Measurements from ENCODE around the gene STXBP6. TPM values are rescaled to one million over a fixed set of nuclear protein-coding genes. Genes with fewer than 3 reads are reported as not detected.

STXBP6 gene
- total and polyA plus RNA-seq, 8 donors, result 9.9 to 28.5 (median 23.2) TPM

DNA sequence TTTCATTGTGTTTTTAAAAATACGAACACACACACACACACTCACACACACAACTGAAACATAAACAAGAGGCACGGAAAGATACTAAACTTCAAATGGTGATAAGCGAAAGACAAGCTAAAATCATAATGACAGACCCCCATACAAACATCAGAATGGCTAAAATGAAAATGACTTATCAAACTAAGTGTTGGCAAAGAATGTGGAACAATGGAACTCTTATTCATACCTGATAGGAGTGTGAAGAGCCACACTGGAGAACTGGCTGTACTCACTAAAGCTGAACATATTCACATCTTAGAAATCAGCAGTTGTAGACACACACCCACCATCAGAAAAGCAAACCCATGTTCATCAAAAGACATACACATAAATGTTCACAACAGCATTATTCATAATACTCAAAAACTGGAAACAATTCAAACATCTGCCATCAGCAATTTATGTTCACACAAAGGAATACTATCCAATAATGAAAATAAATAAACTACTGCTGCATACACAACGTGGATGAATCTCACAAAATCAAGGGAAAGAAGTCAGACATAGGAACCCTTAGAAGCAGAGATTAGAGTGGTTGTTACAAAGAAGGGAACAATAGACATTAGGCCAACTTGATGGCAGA is 11.8 kb downstream of the STXBP6 start:
- no peak for ATAC-seq
- Histone ChIP-seq H3K9me3 (no peaks in the 10 kb centered on the region), H3K4me3 (no peak overlapping the region), H3K36me3 (no peaks in the 10 kb centered on the region), H3K4me1 (peaks cover 14 to 30% (median 21%) of the 10 kb centered on the region in 3 donors), H3K27ac (no peak overlapping the region), H3K27me3 (no peaks in the 10 kb centered on the region)
- TF ChIP-seq CTCF (IDR thresholded peaks at IDR 0.05), result no peak
- intact Hi-C loops (cut with DNase I), result no loop called here
- WGBS, 2 donors, result 58 to 77% methylated on average over 4 of the region's 4 CpGs
- DNase-seq, result no peak
- no peak for FAIRE-seq

DNA sequence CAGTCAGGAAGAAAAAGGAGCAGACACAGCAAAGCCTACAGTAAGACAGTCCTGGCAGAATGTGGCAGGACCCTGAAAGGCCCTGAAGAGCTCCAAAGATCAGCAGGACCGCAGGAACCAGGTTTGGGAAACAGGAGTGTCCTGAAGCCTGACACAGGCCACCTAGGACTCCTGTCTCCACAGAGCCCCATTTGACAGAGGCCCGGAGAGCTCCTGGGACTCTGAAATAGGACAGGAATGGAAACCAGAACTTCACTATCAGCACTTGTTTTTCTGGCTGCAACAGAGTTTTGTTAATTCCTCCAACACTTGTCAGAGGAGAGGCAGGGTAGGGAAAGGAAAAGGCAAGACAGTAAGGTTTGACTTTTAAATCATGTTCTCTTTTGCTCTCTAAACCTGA is 12.9 kb downstream of the STXBP6 start:
- H3K4me3 ChIP-seq, result no peak overlapping the region
- intact Hi-C loops (cut with DNase I), result no loop called here

GRCh38 chr14:25034803-25035681 is 14.9 kb downstream of the STXBP6 start:
- no peak overlapping the region for H3K4me3 ChIP-seq
- no peaks in the 10 kb centered on the region for H3K9me3 ChIP-seq
- intact Hi-C loops (cut with DNase I), result no loop called here
- FAIRE-seq, result peak; percentile 77
- TF ChIP-seq CTCF (IDR thresholded peaks at IDR 0.05), result no peak
- ATAC-seq, result peak in 1 of 4 donors; percentile 35
- DNase-seq, result no peak
- H3K27ac ChIP-seq, result no peak overlapping the region
- no peaks in the 10 kb centered on the region for H3K36me3 ChIP-seq
- H3K4me1 ChIP-seq, result no peaks in the 10 kb centered on the region
- no peaks in the 10 kb centered on the region for H3K27me3 ChIP-seq
- WGBS, 2 donors, result 78 to 80% methylated on average over 11 of the region's 11 CpGs

More for the DNA sequence above, 12.9 kb downstream of the STXBP6 start:
- 62 to 64% methylated on average over 2 of the region's 2 CpGs for WGBS, 2 donors
- FAIRE-seq (no peak), DNase-seq (no peak), ATAC-seq (no peak)
- H3K9me3 ChIP-seq, result no peaks in the 10 kb centered on the region
- H3K27me3 ChIP-seq, result no peaks in the 10 kb centered on the region
- no peaks in the 10 kb centered on the region for H3K36me3 ChIP-seq
- TF ChIP-seq CTCF (IDR thresholded peaks at IDR 0.05), result no peak
- H3K27ac ChIP-seq, result no peak overlapping the region
- H3K4me1 ChIP-seq, result peaks cover 9 to 19% (median 14%) of the 10 kb centered on the region in 3 donors

DNA sequence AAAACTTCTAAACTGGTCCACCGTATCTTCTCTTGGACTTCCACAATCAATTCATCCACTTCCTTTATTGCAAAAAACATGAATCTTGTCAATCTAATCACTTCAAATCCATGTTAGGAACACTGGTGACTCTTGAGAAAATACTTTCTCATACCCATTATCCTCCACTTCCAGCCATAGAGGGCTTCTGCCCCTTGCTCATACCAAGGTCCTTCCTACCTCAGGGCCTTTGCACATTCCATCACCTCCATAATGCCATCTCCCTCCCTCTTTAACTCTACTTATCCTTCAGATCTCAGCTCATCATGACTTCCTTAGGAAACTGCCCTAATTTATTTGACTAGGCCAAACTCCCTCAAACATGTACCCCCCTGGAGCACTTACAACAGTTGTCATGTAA is 16.6 kb downstream of the STXBP6 start:
- Histone ChIP-seq H3K36me3 (no peaks in the 10 kb centered on the region), H3K9me3 (no peaks in the 10 kb centered on the region), H3K4me1 (no peaks in the 10 kb centered on the region), H3K27ac (no peak overlapping the region), H3K4me3 (no peak overlapping the region), H3K27me3 (no peaks in the 10 kb centered on the region)
- ATAC-seq, result no peak
- no peak for DNase-seq
- intact Hi-C loops (cut with DNase I), result no loop called here
- FAIRE-seq, result no peak
- TF ChIP-seq CTCF (IDR thresholded peaks at IDR 0.05), result no peak
- 95 to 100% methylated on average over 1 of the region's 1 CpG for WGBS, 2 donors

Measured in pancreas (tissue), 10 donors.